GM12878 (cell line): ENCODE results near the gene SYT1.

Source experiments
- CBX3 ChIP-seq: fragments of 200-600 bp; sonication (generic); IDR thresholded peaks from 2 replicates; pipeline ENCODE4 v1.6.1; 2016; ENCODE audit warnings: low read depth, borderline replicate concordance
- CHD1 ChIP-seq: IDR thresholded peaks from 2 replicates; pipeline ENCODE4 v1.6.1; 2012; ENCODE audit warnings: low read depth, low read length, improper control_type of control experiment
- EZH2 ChIP-seq: IDR thresholded peaks from 2 replicates; pipeline ENCODE4 v1.6.1; 2012; ENCODE audit warnings: low read depth, mild to moderate bottlenecking, control low read depth, inconsistent platforms, low read length, borderline replicate concordance; ENCODE audit not compliant: control insufficient read depth
- JUND ChIP-seq: IDR thresholded peaks from 2 replicates; pipeline ENCODE4 v1.6.1; 2012; ENCODE audit warnings: low read depth, mild to moderate bottlenecking, low read length, improper control_type of control experiment, moderate library complexity
- MYC ChIP-seq: IDR thresholded peaks from 2 replicates; pipeline ENCODE4 v1.6.1; 2011; ENCODE audit warnings: mild to moderate bottlenecking, low read length, moderate library complexity, inconsistent platforms; ENCODE audit not compliant: insufficient read depth, insufficient replicate concordance, insufficient read length, severe bottlenecking
- PAX8 ChIP-seq: fragments of 450-650 bp; IDR thresholded peaks from 2 replicates; pipeline ENCODE4 v1.6.1; 2017; ENCODE audit warnings: mild to moderate bottlenecking, moderate library complexity
- POLR2A ChIP-seq: IDR thresholded peaks from 2 replicates; pipeline ENCODE4 v1.6.1; 2011; ENCODE audit warnings: low read depth, mild to moderate bottlenecking, low read length
- RFX5 ChIP-seq: IDR thresholded peaks from 2 replicates; pipeline ENCODE4 v1.6.1; 2011; ENCODE audit warnings: low read depth, low read length, improper control_type of control experiment
- TAF1 ChIP-seq: IDR thresholded peaks from 2 replicates; pipeline ENCODE4 v1.6.1; 2011; ENCODE audit warnings: mild to moderate bottlenecking, low read depth, low read length, borderline replicate concordance
- ZNF274 ChIP-seq: IDR thresholded peaks from one replicate; pipeline ENCODE4 v1.8.0; 2011; ENCODE audit not compliant: insufficient read length, insufficient read depth
- ZSCAN29 ChIP-seq: fragments of 450-650 bp; IDR thresholded peaks from 2 replicates; pipeline ENCODE4 v1.6.1; 2017; ENCODE audit warnings: mild to moderate bottlenecking, moderate library complexity
- TF ChIP-seq, protein P1 (sequence below): IDR thresholded peaks from 2 replicates; pipeline ENCODE4 v1.6.1; 2012; ENCODE audit warnings: low read length, inconsistent platforms
- TF ChIP-seq, protein P2 (sequence below), 3 experiments: IDR thresholded peaks in 2 of 3; conservative IDR thresholded peaks in 1 of 3; 2 replicates each; pipeline ENCODE4 v1.5.1; 2011; ENCODE audit warnings: low read depth in 3 of 3, low read length in 3 of 3, mild to moderate bottlenecking in 3 of 3, control low read depth in 2 of 3, moderate library complexity in 2 of 3, inconsistent platforms in 1 of 3, mixed read lengths in 1 of 3; ENCODE audit not compliant: control insufficient read depth in 2 of 3, insufficient read depth in 1 of 3; ENCODE audit errors: extremely low read depth in 1 of 3
- TF ChIP-seq, protein P3 (sequence below): fragments of 450-650 bp; IDR thresholded peaks from 2 replicates; pipeline ENCODE4 v1.6.1; 2017; ENCODE audit warnings: antibody characterized with exemption, mild to moderate bottlenecking, moderate library complexity

DNA sequence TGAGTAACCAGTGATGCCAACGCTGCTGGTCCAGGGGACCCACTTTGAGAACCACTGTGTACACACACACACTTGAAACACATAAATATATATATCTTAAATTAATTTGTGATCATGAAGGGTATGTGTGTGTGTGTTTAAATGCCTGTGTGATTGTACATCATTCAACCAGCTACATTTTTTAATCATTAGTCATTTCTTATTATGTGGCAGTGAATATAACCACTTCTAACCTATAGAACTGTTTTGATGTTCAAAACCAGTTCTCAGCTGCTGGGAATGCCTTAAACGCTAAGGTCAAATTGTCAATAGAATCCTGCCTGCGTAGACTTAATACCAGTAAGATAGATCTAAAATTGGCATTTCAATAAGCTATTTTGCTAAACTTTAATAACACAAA, 330.0 kb downstream of the SYT1 start:
- TF ChIP-seq, protein P1, sequence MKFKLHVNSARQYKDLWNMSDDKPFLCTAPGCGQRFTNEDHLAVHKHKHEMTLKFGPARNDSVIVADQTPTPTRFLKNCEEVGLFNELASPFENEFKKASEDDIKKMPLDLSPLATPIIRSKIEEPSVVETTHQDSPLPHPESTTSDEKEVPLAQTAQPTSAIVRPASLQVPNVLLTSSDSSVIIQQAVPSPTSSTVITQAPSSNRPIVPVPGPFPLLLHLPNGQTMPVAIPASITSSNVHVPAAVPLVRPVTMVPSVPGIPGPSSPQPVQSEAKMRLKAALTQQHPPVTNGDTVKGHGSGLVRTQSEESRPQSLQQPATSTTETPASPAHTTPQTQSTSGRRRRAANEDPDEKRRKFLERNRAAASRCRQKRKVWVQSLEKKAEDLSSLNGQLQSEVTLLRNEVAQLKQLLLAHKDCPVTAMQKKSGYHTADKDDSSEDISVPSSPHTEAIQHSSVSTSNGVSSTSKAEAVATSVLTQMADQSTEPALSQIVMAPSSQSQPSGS: no peak
- TF ChIP-seq, protein P2, sequence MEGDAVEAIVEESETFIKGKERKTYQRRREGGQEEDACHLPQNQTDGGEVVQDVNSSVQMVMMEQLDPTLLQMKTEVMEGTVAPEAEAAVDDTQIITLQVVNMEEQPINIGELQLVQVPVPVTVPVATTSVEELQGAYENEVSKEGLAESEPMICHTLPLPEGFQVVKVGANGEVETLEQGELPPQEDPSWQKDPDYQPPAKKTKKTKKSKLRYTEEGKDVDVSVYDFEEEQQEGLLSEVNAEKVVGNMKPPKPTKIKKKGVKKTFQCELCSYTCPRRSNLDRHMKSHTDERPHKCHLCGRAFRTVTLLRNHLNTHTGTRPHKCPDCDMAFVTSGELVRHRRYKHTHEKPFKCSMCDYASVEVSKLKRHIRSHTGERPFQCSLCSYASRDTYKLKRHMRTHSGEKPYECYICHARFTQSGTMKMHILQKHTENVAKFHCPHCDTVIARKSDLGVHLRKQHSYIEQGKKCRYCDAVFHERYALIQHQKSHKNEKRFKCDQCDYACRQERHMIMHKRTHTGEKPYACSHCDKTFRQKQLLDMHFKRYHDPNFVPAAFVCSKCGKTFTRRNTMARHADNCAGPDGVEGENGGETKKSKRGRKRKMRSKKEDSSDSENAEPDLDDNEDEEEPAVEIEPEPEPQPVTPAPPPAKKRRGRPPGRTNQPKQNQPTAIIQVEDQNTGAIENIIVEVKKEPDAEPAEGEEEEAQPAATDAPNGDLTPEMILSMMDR (IDR thresholded peaks at IDR 0.05 in 2 of 3, conservative IDR thresholded peaks at IDR 0.05 in 1 of 3; ENCODE audit: control insufficient read depth in 2 of 3, extremely low read depth in 1 of 3, insufficient read depth in 1 of 3, low read depth in 3 of 3, low read length in 3 of 3): no peak
- TF ChIP-seq ZSCAN29 (no peak), EZH2 (no peak), PAX8 (no peak), POLR2A (no peak), MYC (no peak), ZNF274 (no peak), TAF1 (no peak), CHD1 (no peak), JUND (no peak), RFX5 (no peak), CBX3 (no peak)
- TF ChIP-seq, protein P3, sequence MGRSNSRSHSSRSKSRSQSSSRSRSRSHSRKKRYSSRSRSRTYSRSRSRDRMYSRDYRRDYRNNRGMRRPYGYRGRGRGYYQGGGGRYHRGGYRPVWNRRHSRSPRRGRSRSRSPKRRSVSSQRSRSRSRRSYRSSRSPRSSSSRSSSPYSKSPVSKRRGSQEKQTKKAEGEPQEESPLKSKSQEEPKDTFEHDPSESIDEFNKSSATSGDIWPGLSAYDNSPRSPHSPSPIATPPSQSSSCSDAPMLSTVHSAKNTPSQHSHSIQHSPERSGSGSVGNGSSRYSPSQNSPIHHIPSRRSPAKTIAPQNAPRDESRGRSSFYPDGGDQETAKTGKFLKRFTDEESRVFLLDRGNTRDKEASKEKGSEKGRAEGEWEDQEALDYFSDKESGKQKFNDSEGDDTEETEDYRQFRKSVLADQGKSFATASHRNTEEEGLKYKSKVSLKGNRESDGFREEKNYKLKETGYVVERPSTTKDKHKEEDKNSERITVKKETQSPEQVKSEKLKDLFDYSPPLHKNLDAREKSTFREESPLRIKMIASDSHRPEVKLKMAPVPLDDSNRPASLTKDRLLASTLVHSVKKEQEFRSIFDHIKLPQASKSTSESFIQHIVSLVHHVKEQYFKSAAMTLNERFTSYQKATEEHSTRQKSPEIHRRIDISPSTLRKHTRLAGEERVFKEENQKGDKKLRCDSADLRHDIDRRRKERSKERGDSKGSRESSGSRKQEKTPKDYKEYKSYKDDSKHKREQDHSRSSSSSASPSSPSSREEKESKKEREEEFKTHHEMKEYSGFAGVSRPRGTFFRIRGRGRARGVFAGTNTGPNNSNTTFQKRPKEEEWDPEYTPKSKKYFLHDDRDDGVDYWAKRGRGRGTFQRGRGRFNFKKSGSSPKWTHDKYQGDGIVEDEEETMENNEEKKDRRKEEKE: no peak
